GM18868 (cell line): ENCODE measurements around the gene GPX5.
"Not testable (repeated sequence)": the region's sequence is repeated elsewhere in the genome, so short reads cannot be mapped to it uniquely, and the experiment has no call there.

Experiments used
- ATAC-seq: cut with Tn5 transposase; IDR thresholded peaks from one replicate; pipeline ENCODE4 v1.9.1; 2021; ENCODE audit warnings: mild to moderate bottlenecking, moderate library complexity; ENCODE audit not compliant: unreplicated experiment

The GPX5 gene

DNA sequence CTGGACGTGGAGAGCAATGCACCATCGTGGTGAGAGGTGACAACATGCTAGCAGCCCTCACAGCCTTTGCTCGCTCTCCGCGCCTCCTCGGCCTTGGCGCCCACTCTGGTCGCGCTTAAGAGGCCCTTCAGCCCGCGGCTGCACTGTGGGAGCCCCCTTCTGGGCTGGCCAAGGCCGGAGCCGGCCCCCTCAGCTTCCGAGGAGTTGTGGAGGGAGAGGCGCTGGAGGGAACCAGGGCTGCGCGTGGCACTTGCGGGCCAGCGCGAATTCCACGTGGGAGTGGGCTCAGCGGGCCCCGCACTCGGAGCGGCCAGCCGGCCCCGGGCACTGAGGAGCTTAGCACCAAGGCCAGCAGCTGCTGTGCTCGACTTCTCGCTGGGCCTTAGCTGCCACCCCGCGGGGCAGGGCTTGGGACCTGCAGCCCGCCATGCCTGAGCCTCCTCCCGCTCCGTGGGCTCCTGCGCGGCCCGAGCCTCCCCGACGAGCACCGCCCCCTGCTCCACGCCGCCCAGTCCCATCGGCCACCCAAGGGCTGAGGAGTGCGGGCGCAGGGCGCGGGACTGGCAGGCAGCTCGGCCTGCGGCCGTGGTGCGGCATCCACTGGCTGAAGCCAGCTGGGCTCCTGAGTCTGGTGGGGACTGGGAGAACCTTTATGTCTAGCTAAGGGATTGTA, 13.9 kb upstream of the GPX5 start:
- no peak for ATAC-seq

- ATAC-seq: not testable (repeated sequence)
These were observed 13.3 kb upstream of the GPX5 start for GRCh38 chr6:28512387-28512786.

DNA sequence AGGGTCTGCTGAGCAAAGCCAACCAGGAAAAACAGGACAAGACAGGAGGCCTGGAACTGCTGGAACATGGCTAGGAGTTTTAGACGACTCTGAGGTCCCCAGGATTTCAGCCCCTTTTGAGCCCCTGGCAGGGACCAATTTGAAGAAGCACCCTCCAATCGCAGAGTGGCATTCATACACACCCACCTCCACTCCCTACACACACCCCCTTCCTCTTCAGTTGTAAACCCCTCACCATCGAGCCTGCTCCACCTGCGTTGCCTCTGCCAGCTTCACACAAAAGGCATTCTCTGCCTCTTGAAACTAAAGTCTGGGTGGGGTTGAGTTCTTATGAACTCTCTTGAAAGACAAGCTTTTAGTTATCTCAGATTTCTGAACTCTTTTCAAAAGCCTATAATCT, 10.0 kb upstream of the GPX5 start, which contains the start of gene GPX6:
TSS of gene GPX6 (minus strand) at position 118 of the 400 bp plus-strand sequence. CDS start at position 68, 50 bp downstream.
- ATAC-seq: no peak

DNA sequence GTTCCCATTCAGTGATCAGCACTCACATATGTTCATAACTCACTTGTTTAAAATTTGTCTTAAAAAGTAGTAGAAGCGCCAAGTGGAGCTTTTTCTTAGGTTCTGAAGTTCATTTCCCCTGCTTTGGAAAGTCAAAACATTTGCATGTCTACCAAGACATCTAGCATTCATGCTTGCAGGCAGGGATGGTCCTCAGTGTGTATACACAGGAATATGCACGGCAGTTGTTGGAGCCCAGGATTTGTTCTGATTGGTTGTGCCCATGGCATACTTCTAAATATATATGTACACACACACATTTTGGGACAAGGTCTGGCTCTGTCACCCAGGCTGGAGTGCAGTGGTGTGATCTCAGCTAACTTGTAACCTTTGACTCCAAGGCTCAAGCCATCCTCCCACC, 7.7 kb upstream of the GPX5 start:
- no peak for ATAC-seq

DNA sequence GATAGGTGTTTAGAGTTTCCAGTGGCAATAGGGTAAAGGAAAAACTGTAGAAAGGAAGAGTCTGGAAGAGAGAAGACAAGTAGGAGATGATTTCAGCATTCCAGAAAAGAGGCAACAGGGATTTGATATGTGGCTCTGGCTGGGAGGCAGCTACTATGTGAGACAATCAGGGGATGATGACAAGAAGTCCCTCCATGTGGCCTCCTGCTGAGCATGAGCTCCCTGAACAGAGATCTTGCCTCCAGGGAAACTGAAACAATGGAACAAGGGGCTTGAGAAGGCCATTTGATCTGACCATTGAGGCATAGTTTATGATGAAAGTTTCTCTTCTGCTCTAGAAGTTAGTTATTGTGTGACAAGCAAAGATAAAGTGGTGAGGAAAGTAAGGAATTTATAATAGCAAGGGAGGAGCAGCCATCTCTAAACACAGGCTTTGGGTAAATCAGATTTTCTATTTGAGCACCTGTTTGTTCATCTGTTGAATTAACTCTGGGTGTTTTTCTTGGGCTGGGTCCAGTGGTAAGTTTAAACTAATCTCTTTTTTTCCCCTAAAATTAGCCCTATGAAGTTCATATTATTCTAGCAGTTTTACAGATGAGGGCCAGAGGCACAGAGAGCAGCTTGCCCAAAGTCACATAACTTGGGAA, 3.0 kb upstream of the GPX5 start:
- ATAC-seq: no peak

- ATAC-seq: no peak
These were observed 2.4 kb upstream of the GPX5 start for GRCh38 chr6:28523241-28523622.

GRCh38 chr6:28530777-28531176, 5.1 kb downstream of the GPX5 start:
- no peak for ATAC-seq

DNA sequence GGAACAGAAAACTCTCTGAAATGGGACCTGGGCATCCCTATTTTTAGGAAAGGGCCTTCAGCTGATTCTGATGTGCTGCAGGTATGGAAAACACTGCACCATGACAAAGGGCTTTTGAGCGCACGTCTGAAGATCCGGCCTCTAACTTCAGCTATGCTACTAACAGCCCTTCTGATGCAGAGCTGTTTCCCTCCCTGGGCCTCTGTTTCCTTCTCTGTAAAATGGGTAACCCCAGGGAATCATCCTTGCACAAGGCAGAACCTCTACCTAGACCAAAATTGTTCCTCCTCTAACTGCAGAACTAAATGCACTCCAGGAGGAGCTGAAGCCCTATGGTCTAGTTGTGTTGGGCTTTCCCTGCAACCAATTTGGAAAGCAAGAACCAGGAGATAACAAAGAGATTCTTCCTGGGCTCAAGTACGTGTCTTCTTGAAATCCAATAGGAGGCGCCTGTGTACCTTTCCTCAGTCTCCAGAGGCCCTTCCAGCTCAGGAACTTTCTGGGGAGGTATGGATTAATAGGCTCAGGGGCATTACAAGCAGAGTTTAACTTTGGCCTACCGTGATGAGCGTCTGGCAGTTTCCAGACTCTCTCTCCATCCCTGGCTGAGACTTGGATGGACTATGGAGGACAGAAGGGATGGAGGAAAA, 5.9 kb downstream of the GPX5 start:
- ATAC-seq: no peak

DNA sequence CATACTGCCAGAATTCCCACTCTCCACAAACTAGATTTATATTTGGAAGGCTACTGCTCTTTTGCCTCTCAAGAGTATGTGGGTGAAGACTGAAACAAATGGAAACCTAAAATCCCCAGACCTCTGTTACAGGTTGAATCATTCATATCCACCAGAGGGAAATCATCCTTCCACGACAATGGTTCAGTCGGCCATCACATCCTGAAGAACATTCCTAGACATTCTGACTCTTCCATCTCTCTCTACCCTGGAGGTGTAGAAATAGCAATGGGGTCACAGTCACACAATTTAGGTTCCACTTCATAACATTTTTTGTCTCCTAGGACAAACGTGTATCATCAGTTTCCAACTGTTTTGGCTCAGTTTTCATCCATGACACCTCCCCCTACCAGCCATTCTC, 8.6 kb downstream of the GPX5 start:
- no peak for ATAC-seq

DNA sequence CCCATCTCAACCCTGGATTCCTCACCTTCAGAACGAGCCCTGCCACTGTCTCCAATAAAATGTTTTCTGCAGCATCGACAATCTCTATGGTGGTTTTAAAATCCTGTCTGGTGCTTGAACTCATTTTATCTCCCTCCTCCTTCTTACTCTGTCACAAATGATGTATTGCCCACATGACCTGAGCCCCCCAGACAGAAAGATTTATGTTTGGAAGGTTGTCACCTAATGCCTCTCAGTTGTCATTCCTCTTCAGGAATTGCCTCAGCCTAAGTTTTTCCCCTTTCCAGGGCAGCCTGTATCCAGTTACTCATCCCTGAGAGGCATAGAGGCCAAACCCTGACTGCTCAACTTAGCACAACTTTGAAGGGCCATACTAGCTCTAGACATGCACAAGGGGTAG, 9.2 kb downstream of the GPX5 start:
- no peak for ATAC-seq

GRCh38 chr6:28537065-28537464, 11.4 kb downstream of the GPX5 start:
- no peak for ATAC-seq

DNA sequence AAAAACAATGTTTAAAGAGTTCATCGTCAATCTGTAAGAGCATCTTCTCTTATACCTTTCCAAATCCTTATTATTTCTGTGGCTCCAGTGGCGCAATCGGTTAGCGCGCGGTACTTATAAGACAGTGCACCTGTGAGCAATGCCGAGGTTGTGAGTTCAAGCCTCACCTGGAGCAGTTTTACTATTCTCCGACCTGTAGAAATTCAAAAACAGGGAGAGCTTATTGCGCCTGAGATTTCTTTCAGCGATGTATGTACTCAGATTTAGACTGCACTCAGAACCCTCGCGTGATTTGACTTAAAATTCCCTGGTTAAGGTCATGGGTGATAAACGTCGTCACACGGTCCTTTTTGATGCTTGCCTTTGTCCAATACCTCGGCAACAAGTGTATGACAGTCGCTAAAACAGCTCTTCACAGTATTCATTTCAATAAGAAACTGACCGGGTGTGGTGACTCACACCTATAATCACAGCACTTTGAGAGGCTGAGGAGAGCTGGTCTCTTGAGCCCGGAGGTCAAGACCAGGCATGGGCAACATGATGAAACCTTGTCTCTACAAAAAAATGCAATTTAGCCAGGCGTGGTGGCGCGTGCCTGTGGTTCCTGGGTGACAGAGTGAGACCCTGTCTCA, 11.9 kb downstream of the GPX5 start:
- ATAC-seq: no peak

GRCh38 chr6:28541996-28542395, 16.3 kb downstream of the GPX5 start:
- ATAC-seq: no peak

GRCh38 chr6:28542440-28543296, 17.0 kb downstream of the GPX5 start:
- ATAC-seq: peak; percentile 76

- ATAC-seq: peak; percentile 41
These were observed 18.2 kb downstream of the GPX5 start for GRCh38 chr6:28543651-28544610.

- ATAC-seq: no peak
These were observed 20.3 kb downstream of the GPX5 start for GRCh38 chr6:28545955-28546354.

DNA sequence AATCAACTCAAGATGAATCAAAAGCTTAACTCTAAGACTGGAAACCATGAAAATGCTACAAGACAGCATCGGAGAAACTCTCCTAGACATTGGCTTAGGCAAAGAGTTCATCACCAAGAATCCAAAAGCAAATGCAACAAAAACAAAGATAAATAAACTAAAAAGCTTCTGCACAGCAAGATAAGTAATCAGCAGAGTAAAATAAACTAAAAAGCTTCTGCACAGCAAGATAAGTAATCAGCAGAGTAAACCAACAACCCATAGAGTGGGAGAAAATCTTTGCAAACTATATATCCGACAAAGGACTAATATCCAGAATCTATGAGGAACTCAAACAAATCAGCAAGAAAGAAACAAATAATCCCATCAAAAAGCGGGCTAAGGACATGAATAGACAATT, 21.3 kb downstream of the GPX5 start:
- ATAC-seq: not testable (repeated sequence)

- ATAC-seq: no peak
These were observed 26.4 kb downstream of the GPX5 start for GRCh38 chr6:28551891-28552666.
